PFSK-1 (cell line): Measurements from ENCODE around the gene LDB2.

Source experiments
- FOXP2 ChIP-seq: optimal IDR thresholded peaks from 2 replicates; pipeline ENCODE3; 2011; ENCODE audit warnings: borderline replicate concordance, control low read depth, inconsistent platforms; ENCODE audit not compliant: insufficient read depth; ENCODE audit errors: extremely low read length, extremely low read depth
- POLR2AphosphoS5 ChIP-seq: IDR thresholded peaks from 2 replicates; pipeline ENCODE4 v1.6.1; 2012; ENCODE audit warnings: low read depth, mild to moderate bottlenecking, control low read depth, low read length, moderate library complexity
- SIN3A ChIP-seq: IDR thresholded peaks from 2 replicates; pipeline ENCODE4 v1.6.1; 2012; ENCODE audit warnings: mild to moderate bottlenecking, low read length, moderate library complexity, borderline replicate concordance; ENCODE audit not compliant: insufficient read depth
- TAF1 ChIP-seq: IDR thresholded peaks from 2 replicates; pipeline ENCODE4 v1.6.1; 2012; ENCODE audit warnings: low read length, control low read depth, borderline replicate concordance; ENCODE audit not compliant: insufficient read depth
- TF ChIP-seq, protein P1 (sequence below), 2 experiments: IDR thresholded peaks; 2 replicates each; pipeline versions ENCODE4 v1.6.1 to v1.8.0; 2011 to 2012; ENCODE audit warnings: low read depth in 2 of 2, low read length in 2 of 2, control low read depth in 1 of 2, inconsistent platforms in 1 of 2, mild to moderate bottlenecking in 1 of 2, moderate library complexity in 1 of 2; ENCODE audit not compliant: insufficient read depth in 1 of 2

DNA sequence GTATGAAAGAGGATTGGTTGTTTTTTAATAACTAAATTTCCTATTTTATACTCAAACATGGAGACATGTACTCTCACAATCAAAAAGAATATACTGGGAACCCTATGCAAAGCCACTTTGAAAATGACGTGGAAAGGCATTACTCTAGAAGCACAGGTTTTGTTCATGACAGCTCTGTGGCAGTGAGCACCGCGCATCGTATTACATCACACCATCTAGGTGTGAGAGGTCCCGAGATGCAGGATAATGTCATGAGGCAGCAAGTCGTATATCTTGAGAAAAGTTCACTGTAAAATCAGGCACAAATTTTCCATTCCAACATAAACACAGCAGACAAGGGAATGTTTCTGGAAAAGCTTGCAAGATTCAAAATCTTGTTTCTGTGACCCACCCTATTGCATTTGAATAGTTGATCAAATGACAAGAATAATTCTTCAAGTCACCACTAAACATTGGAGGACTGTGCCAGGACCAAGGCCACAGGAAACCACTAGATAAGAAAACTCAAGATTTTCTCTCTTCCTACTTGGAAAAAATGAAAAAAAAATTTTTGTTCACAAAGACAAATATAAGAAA is 127.6 kb downstream of the LDB2 start:
- TF ChIP-seq POLR2AphosphoS5 (no peak), SIN3A (no peak), TAF1 (no peak), FOXP2 (no peak)
- TF ChIP-seq, protein P1, sequence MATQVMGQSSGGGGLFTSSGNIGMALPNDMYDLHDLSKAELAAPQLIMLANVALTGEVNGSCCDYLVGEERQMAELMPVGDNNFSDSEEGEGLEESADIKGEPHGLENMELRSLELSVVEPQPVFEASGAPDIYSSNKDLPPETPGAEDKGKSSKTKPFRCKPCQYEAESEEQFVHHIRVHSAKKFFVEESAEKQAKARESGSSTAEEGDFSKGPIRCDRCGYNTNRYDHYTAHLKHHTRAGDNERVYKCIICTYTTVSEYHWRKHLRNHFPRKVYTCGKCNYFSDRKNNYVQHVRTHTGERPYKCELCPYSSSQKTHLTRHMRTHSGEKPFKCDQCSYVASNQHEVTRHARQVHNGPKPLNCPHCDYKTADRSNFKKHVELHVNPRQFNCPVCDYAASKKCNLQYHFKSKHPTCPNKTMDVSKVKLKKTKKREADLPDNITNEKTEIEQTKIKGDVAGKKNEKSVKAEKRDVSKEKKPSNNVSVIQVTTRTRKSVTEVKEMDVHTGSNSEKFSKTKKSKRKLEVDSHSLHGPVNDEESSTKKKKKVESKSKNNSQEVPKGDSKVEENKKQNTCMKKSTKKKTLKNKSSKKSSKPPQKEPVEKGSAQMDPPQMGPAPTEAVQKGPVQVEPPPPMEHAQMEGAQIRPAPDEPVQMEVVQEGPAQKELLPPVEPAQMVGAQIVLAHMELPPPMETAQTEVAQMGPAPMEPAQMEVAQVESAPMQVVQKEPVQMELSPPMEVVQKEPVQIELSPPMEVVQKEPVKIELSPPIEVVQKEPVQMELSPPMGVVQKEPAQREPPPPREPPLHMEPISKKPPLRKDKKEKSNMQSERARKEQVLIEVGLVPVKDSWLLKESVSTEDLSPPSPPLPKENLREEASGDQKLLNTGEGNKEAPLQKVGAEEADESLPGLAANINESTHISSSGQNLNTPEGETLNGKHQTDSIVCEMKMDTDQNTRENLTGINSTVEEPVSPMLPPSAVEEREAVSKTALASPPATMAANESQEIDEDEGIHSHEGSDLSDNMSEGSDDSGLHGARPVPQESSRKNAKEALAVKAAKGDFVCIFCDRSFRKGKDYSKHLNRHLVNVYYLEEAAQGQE (IDR thresholded peaks at IDR 0.05; ENCODE audit: insufficient read depth in 1 of 2, low read depth in 2 of 2, low read length in 2 of 2) = no peak
